DOHH2 (cell line): Measurements from ENCODE around the gene SLX4IP.

Experiments used
- H3F3A ChIP-seq: fragments of 200-600 bp; sonication (generic), shearing (Covaris generic); 2 replicates; pipeline ENCODE4 v1.6.0; 2016; ENCODE audit warnings: antibody characterized with exemption, mild to moderate bottlenecking; ENCODE audit not compliant: control insufficient read depth, insufficient read depth
- H3K27ac ChIP-seq: fragments of 200-600 bp; sonication (generic); 2 replicates; pipeline ENCODE4 v1.5.1; 2014; ENCODE audit warnings: low read depth, mild to moderate bottlenecking, low read length, moderate library complexity
- H3K27me3 ChIP-seq: fragments of 200-600 bp; sonication (generic); 2 replicates; pipeline ENCODE4 v1.6.1; 2014; ENCODE audit warnings: mild to moderate bottlenecking, low read length, mixed read lengths; ENCODE audit not compliant: control insufficient read depth
- H3K36me3 ChIP-seq: fragments of 200-600 bp; sonication (generic); 2 replicates; pipeline ENCODE4 v1.6.1; 2014; ENCODE audit warnings: mild to moderate bottlenecking, low read length, moderate library complexity, mixed read lengths; ENCODE audit not compliant: control insufficient read depth
- H3K4me1 ChIP-seq: fragments of 200-600 bp; sonication (generic); 2 replicates; pipeline ENCODE4 v1.6.1; 2014; ENCODE audit warnings: mild to moderate bottlenecking, low read length, mixed read lengths; ENCODE audit not compliant: control insufficient read depth
- H3K4me2 ChIP-seq: fragments of 200-600 bp; sonication (generic); 2 replicates; pipeline ENCODE4 v1.6.0; 2014; ENCODE audit warnings: mild to moderate bottlenecking, low read length, moderate library complexity
- H3K4me3 ChIP-seq: fragments of 200-600 bp; sonication (generic); 2 replicates; pipeline ENCODE4 v1.5.1; 2014; ENCODE audit warnings: mild to moderate bottlenecking, low read length, mixed read lengths
- H3K79me2 ChIP-seq: fragments of 200-600 bp; sonication (generic); 2 replicates; pipeline ENCODE4 v1.6.1; 2014; ENCODE audit warnings: mild to moderate bottlenecking, low read length, mixed read lengths; ENCODE audit not compliant: control insufficient read depth
- H3K9me2 ChIP-seq: fragments of 200-600 bp; sonication (generic); replicated peaks from 2 replicates; pipeline ENCODE4 v1.6.1; 2014; ENCODE audit warnings: mild to moderate bottlenecking, low read length, mixed read lengths; ENCODE audit not compliant: control insufficient read depth
- H3K9me3 ChIP-seq: fragments of 200-600 bp; sonication (generic); 2 replicates; pipeline ENCODE4 v1.6.1; 2014; ENCODE audit warnings: antibody characterized with exemption, low read length, mixed read lengths; ENCODE audit not compliant: control insufficient read depth, insufficient read depth
- H4K20me1 ChIP-seq: fragments of 200-600 bp; sonication (generic); 2 replicates; pipeline ENCODE4 v1.6.0; 2014; ENCODE audit warnings: low read depth, mild to moderate bottlenecking, antibody characterized with exemption, low read length, moderate library complexity; ENCODE audit not compliant: control insufficient read depth, insufficient read depth
- CTCF ChIP-seq: fragments of 200-600 bp; sonication (generic); IDR thresholded peaks from one replicate; pipeline ENCODE4 v1.5.1; 2014; ENCODE audit warnings: antibody characterized with exemption, mild to moderate bottlenecking, low read depth, low read length; ENCODE audit not compliant: poor library complexity, severe bottlenecking
- EZH2phosphoT487 ChIP-seq: fragments of 200-600 bp; sonication (generic); IDR thresholded peaks from 2 replicates; pipeline ENCODE4 v1.6.1; 2017; ENCODE audit warnings: borderline replicate concordance, mild to moderate bottlenecking, antibody characterized with exemption, low read length, moderate library complexity, mixed read lengths

SLX4IP gene

GRCh38 chr20:10558635-10559187 is 123.6 kb downstream of the SLX4IP start:
- no peaks in the 10 kb centered on the region for H3K9me3 ChIP-seq
- H3K27ac ChIP-seq = no peak overlapping the region
- H3K4me1 ChIP-seq = peaks cover 15% of the 10 kb centered on the region
- H4K20me1 ChIP-seq = no peaks in the 10 kb centered on the region
- peaks cover 6% of the 10 kb centered on the region; the same call in 1 of the 2 replicates for H3K79me2 ChIP-seq
- no peaks in the 10 kb centered on the region for H3K27me3 ChIP-seq
- no peaks in the 10 kb centered on the region for H3F3A ChIP-seq
- H3K36me3 ChIP-seq = peaks cover 6% of the 10 kb centered on the region
- TF ChIP-seq CTCF (no peak), EZH2phosphoT487 (no peak)
- H3K4me2 ChIP-seq = no peak overlapping the region
- H3K9me2 ChIP-seq = no peaks in the 10 kb centered on the region
- H3K4me3 ChIP-seq = no peak overlapping the region

- Histone ChIP-seq H3K4me1 (peaks cover 10% of the 10 kb centered on the region), H3K27me3 (no peaks in the 10 kb centered on the region), H3K27ac (no peak overlapping the region), H3K9me3 (no peaks in the 10 kb centered on the region), H3F3A (no peaks in the 10 kb centered on the region), H3K4me3 (no peak overlapping the region), H3K9me2 (no peaks in the 10 kb centered on the region), H3K4me2 (no peak overlapping the region), H4K20me1 (no peaks in the 10 kb centered on the region), H3K79me2 (peaks cover 3% of the 10 kb centered on the region; the same call in 1 of the 2 replicates), H3K36me3 (peaks cover 6% of the 10 kb centered on the region)
- no peak for TF ChIP-seq EZH2phosphoT487
- no peak for TF ChIP-seq CTCF
Observed at GRCh38 chr20:10559266-10559665, 124.2 kb downstream of the SLX4IP start.

GRCh38 chr20:10560686-10561085 is 125.6 kb downstream of the SLX4IP start:
- H3K27ac ChIP-seq = no peak overlapping the region
- H4K20me1 ChIP-seq = no peaks in the 10 kb centered on the region
- TF ChIP-seq EZH2phosphoT487 (no peak), CTCF (no peak)
- H3K4me2 ChIP-seq = no peak overlapping the region
- H3K9me3 ChIP-seq = no peaks in the 10 kb centered on the region
- H3K36me3 ChIP-seq = peaks cover 6% of the 10 kb centered on the region
- 0 out of 2 replicates have a peak, but pooled peaks cover 2% of the 10 kb centered on the region for H3K79me2 ChIP-seq
- peaks cover 8% of the 10 kb centered on the region for H3K4me1 ChIP-seq
- no peaks in the 10 kb centered on the region for H3K27me3 ChIP-seq
- no peaks in the 10 kb centered on the region for H3F3A ChIP-seq
- H3K9me2 ChIP-seq = no peaks in the 10 kb centered on the region
- H3K4me3 ChIP-seq = no peak overlapping the region
